HG02571 (cell line): ENCODE measurements around the gene SLC23A2.
"Not testable (repeated sequence)": the region's sequence is repeated elsewhere in the genome, so short reads cannot be mapped to it uniquely, and the experiment has no call there.

ENCODE experiments used
- ATAC-seq: cut with Tn5 transposase; IDR thresholded peaks from one replicate; pipeline ENCODE4 v1.9.1; 2021; ENCODE audit warnings: mild to moderate bottlenecking, moderate library complexity; ENCODE audit not compliant: unreplicated experiment

The SLC23A2 gene

GRCh38 chr20:4853757-4854560, 147.4 kb downstream of the SLC23A2 start:
- ATAC-seq = no peak

GRCh38 chr20:4853004-4853403, 148.3 kb downstream of the SLC23A2 start:
- ATAC-seq = no peak

GRCh38 chr20:4850960-4851359, 150.3 kb downstream of the SLC23A2 start:
- no peak for ATAC-seq

GRCh38 chr20:4848829-4849228, 152.5 kb downstream of the SLC23A2 start:
- ATAC-seq = not testable (repeated sequence)

- ATAC-seq = no peak
Measured at GRCh38 chr20:4848041-4848440, 153.3 kb downstream of the SLC23A2 start.

- no peak for ATAC-seq
Measured at GRCh38 chr20:4846821-4847220, 154.5 kb downstream of the SLC23A2 start.

- no peak for ATAC-seq
Measured at GRCh38 chr20:4844751-4845465, 156.4 kb downstream of the SLC23A2 start.

GRCh38 chr20:4844325-4844724, 157.0 kb downstream of the SLC23A2 start:
- no peak for ATAC-seq

GRCh38 chr20:4840801-4841200, 160.5 kb downstream of the SLC23A2 start:
- ATAC-seq = no peak

- no peak for ATAC-seq
Measured at GRCh38 chr20:4838526-4838925, 162.8 kb downstream of the SLC23A2 start.

GRCh38 chr20:4837760-4838159, 163.6 kb downstream of the SLC23A2 start:
- no peak for ATAC-seq

GRCh38 chr20:4836935-4837334, 164.4 kb downstream of the SLC23A2 start:
- ATAC-seq = no peak

- no peak for ATAC-seq
Measured at GRCh38 chr20:4836473-4836872, 164.8 kb downstream of the SLC23A2 start.

- ATAC-seq = no peak
Measured at GRCh38 chr20:4835244-4836177, 165.8 kb downstream of the SLC23A2 start.

GRCh38 chr20:4833074-4833728, 168.1 kb downstream of the SLC23A2 start:
- ATAC-seq = no peak

GRCh38 chr20:4832469-4832868, 168.8 kb downstream of the SLC23A2 start:
- no peak for ATAC-seq

- ATAC-seq = no peak
Measured at GRCh38 chr20:4830696-4831095, 170.6 kb downstream of the SLC23A2 start.

GRCh38 chr20:4830259-4830658, 171.1 kb downstream of the SLC23A2 start:
- no peak for ATAC-seq

- no peak for ATAC-seq
Measured at GRCh38 chr20:4829514-4830215, 171.6 kb downstream of the SLC23A2 start.
